SK-N-SH treated with all-trans-retinoic acid at 6 μM for 48 hours (cell line): Measurements from ENCODE around the gene TBC1D4.

Experiments
- ATAC-seq: fragments of 200-7000 bp; cut with Tn5 transposase; 3 replicates; pipeline ENCODE4 v1.9.1; 2020; ENCODE audit warnings: mild to moderate bottlenecking, moderate library complexity
- ARNTL ChIP-seq: fragments of 450-650 bp; formaldehyde crosslinking; IDR thresholded peaks from 2 replicates; pipeline ENCODE4 v1.5.0; 2020; ENCODE audit warnings: low read depth, mild to moderate bottlenecking, moderate library complexity, borderline replicate concordance
- BACH2 ChIP-seq: fragments of 250-450 bp; sonication (Bioruptor Pico); IDR thresholded peaks from 2 replicates; pipeline ENCODE4 v1.9.0; 2021; ENCODE audit warnings: mild to moderate bottlenecking, borderline replicate concordance
- CSDC2 ChIP-seq: fragments of 250-450 bp; sonication (Bioruptor Pico); IDR thresholded peaks from 2 replicates; pipeline ENCODE4 v1.5.0; 2020; ENCODE audit warnings: mild to moderate bottlenecking, moderate library complexity
- ESRRG ChIP-seq: fragments of 250-450 bp; sonication (Bioruptor Pico); IDR thresholded peaks from 2 replicates; pipeline ENCODE4 v1.6.1; 2021; ENCODE audit warnings: mild to moderate bottlenecking
- GLIS3 ChIP-seq: fragments of 250-450 bp; sonication (Bioruptor Pico); IDR thresholded peaks from 2 replicates; pipeline ENCODE4 v1.5.0; 2020; ENCODE audit warnings: mild to moderate bottlenecking, moderate library complexity
- ISL1 ChIP-seq: fragments of 250-450 bp; sonication (Bioruptor Pico); IDR thresholded peaks from 2 replicates; pipeline ENCODE4 v2.1.2; 2022; ENCODE audit warnings: mild to moderate bottlenecking, moderate library complexity
- OSR1 ChIP-seq: fragments of 250-450 bp; sonication (Bioruptor Pico); IDR thresholded peaks from 2 replicates; pipeline ENCODE4 v1.8.0; 2022; ENCODE audit warnings: moderate library complexity, mild to moderate bottlenecking, inconsistent platforms
- PPARA ChIP-seq: fragments of 250-450 bp; sonication (Bioruptor Pico); IDR thresholded peaks from 2 replicates; pipeline ENCODE4 v1.5.0; 2020; ENCODE audit warnings: mild to moderate bottlenecking, borderline replicate concordance
- RARB ChIP-seq: fragments of 250-450 bp; sonication (Bioruptor Pico); IDR thresholded peaks from 2 replicates; pipeline ENCODE4 v1.8.0; 2021; ENCODE audit warnings: mild to moderate bottlenecking, moderate library complexity
- SNAI2 ChIP-seq: fragments of 250-450 bp; sonication (Bioruptor Pico); IDR thresholded peaks from 2 replicates; pipeline ENCODE4 v1.5.0; 2020; ENCODE audit warnings: mild to moderate bottlenecking, moderate library complexity
- TOX ChIP-seq: fragments of 250-450 bp; sonication (Bioruptor Pico); IDR thresholded peaks from 2 replicates; pipeline ENCODE4 v1.8.0; 2021; ENCODE audit warnings: mild to moderate bottlenecking, moderate library complexity, borderline replicate concordance
- ZC3H10 ChIP-seq: fragments of 250-450 bp; sonication (Bioruptor Pico); IDR thresholded peaks from 2 replicates; pipeline ENCODE4 v1.5.1; 2021; ENCODE audit warnings: mild to moderate bottlenecking, moderate library complexity
- ZFP3 ChIP-seq: fragments of 250-450 bp; sonication (Bioruptor Pico); IDR thresholded peaks from 2 replicates; pipeline ENCODE4 v1.5.0; 2020; ENCODE audit warnings: mild to moderate bottlenecking, moderate library complexity
- ZNF70 ChIP-seq: fragments of 450-650 bp; formaldehyde crosslinking; IDR thresholded peaks from 2 replicates; pipeline ENCODE4 v1.5.0; 2020; ENCODE audit warnings: mild to moderate bottlenecking, moderate library complexity
- ZNF8 ChIP-seq: fragments of 450-650 bp; formaldehyde crosslinking; IDR thresholded peaks from 2 replicates; pipeline ENCODE4 v1.5.0; 2020; ENCODE audit warnings: mild to moderate bottlenecking, moderate library complexity
- TF ChIP-seq, protein P1 (sequence below): fragments of 250-450 bp; sonication (Bioruptor Pico); IDR thresholded peaks from 2 replicates; pipeline ENCODE4 v1.5.1; 2021; ENCODE audit warnings: mild to moderate bottlenecking, moderate library complexity
- TF ChIP-seq, protein P2 (sequence below): fragments of 250-450 bp; sonication (Bioruptor Pico); IDR thresholded peaks from 2 replicates; pipeline ENCODE4 v1.5.0; 2020; ENCODE audit warnings: mild to moderate bottlenecking, moderate library complexity
- TF ChIP-seq, protein P3 (sequence below): fragments of 250-450 bp; sonication (Bioruptor Pico); IDR thresholded peaks from 2 replicates; pipeline ENCODE4 v1.8.0; 2021; ENCODE audit warnings: low read depth, mild to moderate bottlenecking, moderate library complexity, borderline replicate concordance
- TF ChIP-seq, protein P4 (sequence below): fragments of 250-450 bp; sonication (Bioruptor Pico); IDR thresholded peaks from 2 replicates; pipeline ENCODE4 v1.5.1; 2020; ENCODE audit warnings: low read depth, mild to moderate bottlenecking, moderate library complexity
- TF ChIP-seq, protein P5 (sequence below): fragments of 250-450 bp; sonication (Bioruptor Pico); IDR thresholded peaks from 2 replicates; pipeline ENCODE4 v1.8.0; 2020; ENCODE audit warnings: mild to moderate bottlenecking, moderate library complexity, borderline replicate concordance

TBC1D4 gene

DNA sequence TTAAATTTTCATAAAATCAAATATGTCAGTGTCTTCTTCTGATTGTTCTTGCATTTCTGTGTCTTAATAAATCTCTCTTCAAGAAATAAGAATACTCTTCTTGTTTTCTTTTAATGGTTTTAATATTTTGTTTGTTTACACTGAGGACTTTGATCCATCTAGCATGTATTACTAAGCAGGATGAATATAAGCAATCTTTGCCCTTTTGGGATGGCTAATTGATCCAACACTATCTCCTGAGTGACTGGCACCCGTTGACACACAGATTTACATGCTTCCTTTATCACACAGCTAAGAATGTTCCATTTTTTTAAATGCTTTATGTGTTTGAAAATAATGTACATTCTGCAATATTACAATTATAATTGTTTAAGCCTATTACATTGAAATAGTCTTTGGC, 134.5 kb downstream of the TBC1D4 start:
- ATAC-seq = no peak
- no peak for TF ChIP-seq ARNTL
- TF ChIP-seq ZC3H10 = no peak
- no peak for TF ChIP-seq BACH2 (CRISPR knock-in tag)
- no peak for TF ChIP-seq ZNF70 (CRISPR knock-in tag)
- TF ChIP-seq, protein P1, sequence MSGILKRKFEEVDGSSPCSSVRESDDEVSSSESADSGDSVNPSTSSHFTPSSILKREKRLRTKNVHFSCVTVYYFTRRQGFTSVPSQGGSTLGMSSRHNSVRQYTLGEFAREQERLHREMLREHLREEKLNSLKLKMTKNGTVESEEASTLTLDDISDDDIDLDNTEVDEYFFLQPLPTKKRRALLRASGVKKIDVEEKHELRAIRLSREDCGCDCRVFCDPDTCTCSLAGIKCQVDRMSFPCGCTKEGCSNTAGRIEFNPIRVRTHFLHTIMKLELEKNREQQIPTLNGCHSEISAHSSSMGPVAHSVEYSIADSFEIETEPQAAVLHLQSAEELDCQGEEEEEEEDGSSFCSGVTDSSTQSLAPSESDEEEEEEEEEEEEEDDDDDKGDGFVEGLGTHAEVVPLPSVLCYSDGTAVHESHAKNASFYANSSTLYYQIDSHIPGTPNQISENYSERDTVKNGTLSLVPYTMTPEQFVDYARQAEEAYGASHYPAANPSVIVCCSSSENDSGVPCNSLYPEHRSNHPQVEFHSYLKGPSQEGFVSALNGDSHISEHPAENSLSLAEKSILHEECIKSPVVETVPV = no peak
- TF ChIP-seq OSR1 (CRISPR knock-in tag) = no peak
- TF ChIP-seq, protein P2, sequence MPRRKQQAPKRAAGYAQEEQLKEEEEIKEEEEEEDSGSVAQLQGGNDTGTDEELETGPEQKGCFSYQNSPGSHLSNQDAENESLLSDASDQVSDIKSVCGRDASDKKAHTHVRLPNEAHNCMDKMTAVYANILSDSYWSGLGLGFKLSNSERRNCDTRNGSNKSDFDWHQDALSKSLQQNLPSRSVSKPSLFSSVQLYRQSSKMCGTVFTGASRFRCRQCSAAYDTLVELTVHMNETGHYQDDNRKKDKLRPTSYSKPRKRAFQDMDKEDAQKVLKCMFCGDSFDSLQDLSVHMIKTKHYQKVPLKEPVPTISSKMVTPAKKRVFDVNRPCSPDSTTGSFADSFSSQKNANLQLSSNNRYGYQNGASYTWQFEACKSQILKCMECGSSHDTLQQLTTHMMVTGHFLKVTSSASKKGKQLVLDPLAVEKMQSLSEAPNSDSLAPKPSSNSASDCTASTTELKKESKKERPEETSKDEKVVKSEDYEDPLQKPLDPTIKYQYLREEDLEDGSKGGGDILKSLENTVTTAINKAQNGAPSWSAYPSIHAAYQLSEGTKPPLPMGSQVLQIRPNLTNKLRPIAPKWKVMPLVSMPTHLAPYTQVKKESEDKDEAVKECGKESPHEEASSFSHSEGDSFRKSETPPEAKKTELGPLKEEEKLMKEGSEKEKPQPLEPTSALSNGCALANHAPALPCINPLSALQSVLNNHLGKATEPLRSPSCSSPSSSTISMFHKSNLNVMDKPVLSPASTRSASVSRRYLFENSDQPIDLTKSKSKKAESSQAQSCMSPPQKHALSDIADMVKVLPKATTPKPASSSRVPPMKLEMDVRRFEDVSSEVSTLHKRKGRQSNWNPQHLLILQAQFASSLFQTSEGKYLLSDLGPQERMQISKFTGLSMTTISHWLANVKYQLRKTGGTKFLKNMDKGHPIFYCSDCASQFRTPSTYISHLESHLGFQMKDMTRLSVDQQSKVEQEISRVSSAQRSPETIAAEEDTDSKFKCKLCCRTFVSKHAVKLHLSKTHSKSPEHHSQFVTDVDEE (CRISPR knock-in tag) = no peak
- no peak for TF ChIP-seq ESRRG
- no peak for TF ChIP-seq ZFP3 (CRISPR knock-in tag)
- TF ChIP-seq GLIS3 (CRISPR knock-in tag) = no peak
- TF ChIP-seq CSDC2 (CRISPR knock-in tag) = no peak
- no peak for TF ChIP-seq SNAI2
- TF ChIP-seq, protein P3, sequence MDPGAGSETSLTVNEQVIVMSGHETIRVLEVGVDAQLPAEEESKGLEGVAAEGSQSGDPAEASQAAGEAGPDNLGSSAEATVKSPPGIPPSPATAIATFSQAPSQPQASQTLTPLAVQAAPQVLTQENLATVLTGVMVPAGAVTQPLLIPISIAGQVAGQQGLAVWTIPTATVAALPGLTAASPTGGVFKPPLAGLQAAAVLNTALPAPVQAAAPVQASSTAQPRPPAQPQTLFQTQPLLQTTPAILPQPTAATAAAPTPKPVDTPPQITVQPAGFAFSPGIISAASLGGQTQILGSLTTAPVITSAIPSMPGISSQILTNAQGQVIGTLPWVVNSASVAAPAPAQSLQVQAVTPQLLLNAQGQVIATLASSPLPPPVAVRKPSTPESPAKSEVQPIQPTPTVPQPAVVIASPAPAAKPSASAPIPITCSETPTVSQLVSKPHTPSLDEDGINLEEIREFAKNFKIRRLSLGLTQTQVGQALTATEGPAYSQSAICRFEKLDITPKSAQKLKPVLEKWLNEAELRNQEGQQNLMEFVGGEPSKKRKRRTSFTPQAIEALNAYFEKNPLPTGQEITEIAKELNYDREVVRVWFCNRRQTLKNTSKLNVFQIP (CRISPR knock-in tag) = no peak
- TF ChIP-seq TOX (CRISPR knock-in tag) = no peak

DNA sequence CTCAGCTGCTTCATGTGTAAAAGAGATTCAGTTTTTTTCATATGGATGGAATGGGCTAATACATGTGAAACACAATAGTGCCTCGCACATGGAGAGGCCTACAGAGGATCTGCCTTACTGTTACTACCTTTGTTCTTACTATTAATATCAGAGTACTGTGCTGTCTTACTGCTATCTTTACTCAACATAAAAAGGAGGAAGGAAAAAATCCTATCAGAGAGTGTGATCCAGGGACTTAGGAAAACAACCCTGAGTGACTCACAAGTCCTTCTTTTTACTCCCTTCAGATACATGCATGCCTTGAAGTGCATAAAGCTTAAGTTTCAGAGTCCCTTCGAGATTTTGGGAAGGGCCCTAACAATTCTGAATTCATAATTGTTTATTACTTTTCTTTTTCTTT, 136.8 kb downstream of the TBC1D4 start:
- no peak for ATAC-seq

More for the DNA sequence above, 136.8 kb downstream of the TBC1D4 start:
- TF ChIP-seq, protein P3 (CRISPR knock-in tag) = no peak
- TF ChIP-seq, protein P1 = no peak
- TF ChIP-seq ZNF8 (CRISPR knock-in tag) (no peak), GLIS3 (CRISPR knock-in tag) (no peak), SNAI2 (no peak), ARNTL (no peak), PPARA (CRISPR knock-in tag) (no peak), ZFP3 (CRISPR knock-in tag) (no peak), ISL1 (no peak), ESRRG (no peak), RARB (CRISPR knock-in tag) (no peak), ZNF70 (CRISPR knock-in tag) (no peak)
- TF ChIP-seq, protein P4, sequence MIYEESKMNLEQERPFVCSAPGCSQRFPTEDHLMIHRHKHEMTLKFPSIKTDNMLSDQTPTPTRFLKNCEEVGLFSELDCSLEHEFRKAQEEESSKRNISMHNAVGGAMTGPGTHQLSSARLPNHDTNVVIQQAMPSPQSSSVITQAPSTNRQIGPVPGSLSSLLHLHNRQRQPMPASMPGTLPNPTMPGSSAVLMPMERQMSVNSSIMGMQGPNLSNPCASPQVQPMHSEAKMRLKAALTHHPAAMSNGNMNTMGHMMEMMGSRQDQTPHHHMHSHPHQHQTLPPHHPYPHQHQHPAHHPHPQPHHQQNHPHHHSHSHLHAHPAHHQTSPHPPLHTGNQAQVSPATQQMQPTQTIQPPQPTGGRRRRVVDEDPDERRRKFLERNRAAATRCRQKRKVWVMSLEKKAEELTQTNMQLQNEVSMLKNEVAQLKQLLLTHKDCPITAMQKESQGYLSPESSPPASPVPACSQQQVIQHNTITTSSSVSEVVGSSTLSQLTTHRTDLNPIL (CRISPR knock-in tag) = no peak
- TF ChIP-seq, protein P5, sequence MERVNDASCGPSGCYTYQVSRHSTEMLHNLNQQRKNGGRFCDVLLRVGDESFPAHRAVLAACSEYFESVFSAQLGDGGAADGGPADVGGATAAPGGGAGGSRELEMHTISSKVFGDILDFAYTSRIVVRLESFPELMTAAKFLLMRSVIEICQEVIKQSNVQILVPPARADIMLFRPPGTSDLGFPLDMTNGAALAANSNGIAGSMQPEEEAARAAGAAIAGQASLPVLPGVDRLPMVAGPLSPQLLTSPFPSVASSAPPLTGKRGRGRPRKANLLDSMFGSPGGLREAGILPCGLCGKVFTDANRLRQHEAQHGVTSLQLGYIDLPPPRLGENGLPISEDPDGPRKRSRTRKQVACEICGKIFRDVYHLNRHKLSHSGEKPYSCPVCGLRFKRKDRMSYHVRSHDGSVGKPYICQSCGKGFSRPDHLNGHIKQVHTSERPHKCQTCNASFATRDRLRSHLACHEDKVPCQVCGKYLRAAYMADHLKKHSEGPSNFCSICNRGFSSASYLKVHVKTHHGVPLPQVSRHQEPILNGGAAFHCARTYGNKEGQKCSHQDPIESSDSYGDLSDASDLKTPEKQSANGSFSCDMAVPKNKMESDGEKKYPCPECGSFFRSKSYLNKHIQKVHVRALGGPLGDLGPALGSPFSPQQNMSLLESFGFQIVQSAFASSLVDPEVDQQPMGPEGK (CRISPR knock-in tag) = no peak
